ENCODE measurements around the gene ZNF578. TPM values are rescaled to one million over a fixed set of nuclear protein-coding genes. Genes with fewer than 3 reads are reported as not detected.

Gene ZNF578
- total RNA-seq (2014; rRNA removed) (not detected in 2 replicates), Bru-seq, nascent RNA (percentile 8 among the genes with signal in this experiment), BruChase-seq, experiment 1, labeled RNA remaining after a 6-hour chase (percentile 10 among the genes with signal in this experiment), BruChase-seq, experiment 2, labeled RNA remaining after a 2-hour chase (percentile 16 among the genes with signal in this experiment)
- long read RNA-seq, result 0 reads

DNA sequence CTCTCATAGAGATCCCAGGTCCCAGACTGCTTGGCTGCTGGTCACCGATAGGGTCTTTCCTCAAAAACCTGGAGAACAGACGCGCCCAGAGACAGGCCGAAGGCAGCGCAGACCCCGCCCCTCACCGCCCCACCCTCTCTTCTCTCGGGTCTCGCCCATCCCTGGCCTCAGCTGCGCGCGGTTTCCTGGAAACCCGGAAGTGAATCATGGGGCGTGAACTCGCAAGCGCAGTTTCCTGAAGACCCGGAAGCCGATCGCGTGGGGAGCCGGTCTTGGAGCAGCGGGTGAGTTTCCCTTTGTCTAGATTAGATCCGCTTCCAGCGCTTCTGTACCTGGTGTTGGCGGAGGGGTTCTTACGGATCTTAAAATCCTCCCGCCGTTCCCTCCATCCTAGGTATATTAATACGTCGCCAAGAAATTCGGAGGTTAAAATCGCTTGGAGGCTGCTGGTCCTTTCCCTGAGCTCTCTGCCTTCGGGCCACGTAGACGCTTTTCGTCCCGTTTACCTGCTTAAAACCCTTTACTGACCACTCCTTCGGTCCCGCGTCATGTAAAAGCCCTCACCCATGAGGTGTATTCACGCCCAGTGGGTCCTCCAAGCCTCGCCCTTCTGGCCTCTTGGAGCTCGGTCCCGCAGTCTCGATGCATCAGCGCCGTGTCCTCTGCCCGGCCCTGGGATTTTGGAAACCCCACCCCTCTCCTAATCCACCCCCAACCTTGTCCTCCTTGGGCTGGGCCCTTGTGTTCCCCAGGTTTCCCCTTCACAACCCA, at the start of gene ZNF578:
TSS of gene ZNF578 (plus strand) at position 230 of the 771 bp plus-strand sequence. CDS start 48,293 bp downstream, outside the sequence.
- H4K20me1 ChIP-seq (ENCODE audit: low read length), result no peaks in the 10 kb centered on the region
- H3K27ac ChIP-seq (ENCODE audit: low read length), result no peak within 1 kb of the TSS
- peaks cover 70% of the 10 kb centered on the region for H3K9me3 ChIP-seq (ENCODE audit: low read length)
- H3K4me3 ChIP-seq (ENCODE audit: low read length), result no peak within 1 kb of the TSS
- no peak for ATAC-seq
- no peak within 1 kb of the TSS for H2AFZ ChIP-seq (ENCODE audit: low read length)
- no peaks in the 10 kb centered on the region for H3K36me3 ChIP-seq (ENCODE audit: low read depth, low read length)
- H3F3A ChIP-seq (ENCODE audit: low read length, unreplicated experiment), result no peaks in the 10 kb centered on the region
- no peaks in the 10 kb centered on the region for H3K9me2 ChIP-seq (replicated peaks; ENCODE audit: low read length)
- intact Hi-C loops (cut with micrococcal nuclease), result no loop called here
- ChIA-PET POLR2A (ENCODE audit: unreplicated experiment) (no interaction called here), CTCF (no interaction called here)
- no peak within 1 kb of the TSS for H3K4me2 ChIP-seq (ENCODE audit: low read length)
- no peaks in the 10 kb centered on the region for H3K27me3 ChIP-seq (ENCODE audit: low read length)
- TF ChIP-seq EZH2 (IDR thresholded peaks at IDR 0.05; ENCODE audit: low read length, unreplicated experiment) (no peak), EZH2phosphoT487 (IDR thresholded peaks at IDR 0.05; ENCODE audit: borderline replicate concordance, low read length) (no peak)
- TF ChIP-seq, protein P1, sequence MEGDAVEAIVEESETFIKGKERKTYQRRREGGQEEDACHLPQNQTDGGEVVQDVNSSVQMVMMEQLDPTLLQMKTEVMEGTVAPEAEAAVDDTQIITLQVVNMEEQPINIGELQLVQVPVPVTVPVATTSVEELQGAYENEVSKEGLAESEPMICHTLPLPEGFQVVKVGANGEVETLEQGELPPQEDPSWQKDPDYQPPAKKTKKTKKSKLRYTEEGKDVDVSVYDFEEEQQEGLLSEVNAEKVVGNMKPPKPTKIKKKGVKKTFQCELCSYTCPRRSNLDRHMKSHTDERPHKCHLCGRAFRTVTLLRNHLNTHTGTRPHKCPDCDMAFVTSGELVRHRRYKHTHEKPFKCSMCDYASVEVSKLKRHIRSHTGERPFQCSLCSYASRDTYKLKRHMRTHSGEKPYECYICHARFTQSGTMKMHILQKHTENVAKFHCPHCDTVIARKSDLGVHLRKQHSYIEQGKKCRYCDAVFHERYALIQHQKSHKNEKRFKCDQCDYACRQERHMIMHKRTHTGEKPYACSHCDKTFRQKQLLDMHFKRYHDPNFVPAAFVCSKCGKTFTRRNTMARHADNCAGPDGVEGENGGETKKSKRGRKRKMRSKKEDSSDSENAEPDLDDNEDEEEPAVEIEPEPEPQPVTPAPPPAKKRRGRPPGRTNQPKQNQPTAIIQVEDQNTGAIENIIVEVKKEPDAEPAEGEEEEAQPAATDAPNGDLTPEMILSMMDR (conservative IDR thresholded peaks at IDR 0.05; ENCODE audit: low read depth, low read length), result no peak
- H3K79me2 ChIP-seq (ENCODE audit: low read length), result no peaks in the 10 kb centered on the region
- no peaks in the 10 kb centered on the region for H3K4me1 ChIP-seq (ENCODE audit: insufficient read depth, low read length)
- BruUV-seq (replicated peaks), result no TSS peak
- no peak within 1 kb of the TSS for H3K9ac ChIP-seq (ENCODE audit: low read length)
- DNase-seq, result no peak

- TF ChIP-seq, protein P1 (conservative IDR thresholded peaks at IDR 0.05; ENCODE audit: low read depth, low read length), result no peak
- TF ChIP-seq EZH2phosphoT487 (IDR thresholded peaks at IDR 0.05; ENCODE audit: borderline replicate concordance, low read length), result no peak
- no peak for TF ChIP-seq EZH2 (IDR thresholded peaks at IDR 0.05; ENCODE audit: low read length, unreplicated experiment)
- no peak for ATAC-seq
- no peaks in the 10 kb centered on the region for H4K20me1 ChIP-seq (ENCODE audit: low read length)
- H3K9me3 ChIP-seq (ENCODE audit: low read length), result peaks cover 76% of the 10 kb centered on the region
- ChIA-PET CTCF (no interaction called here), POLR2A (ENCODE audit: unreplicated experiment) (no interaction called here)
- no peak overlapping the region for H3K27ac ChIP-seq (ENCODE audit: low read length)
- H3F3A ChIP-seq (ENCODE audit: low read length, unreplicated experiment), result no peaks in the 10 kb centered on the region
- intact Hi-C loops (cut with micrococcal nuclease), result no loop called here
- BruUV-seq (replicated peaks), result no TSS peak
- no peaks in the 10 kb centered on the region for H3K27me3 ChIP-seq (ENCODE audit: low read length)
- no peak overlapping the region for H3K9ac ChIP-seq (ENCODE audit: low read length)
- no peak overlapping the region for H3K4me2 ChIP-seq (ENCODE audit: low read length)
- H3K79me2 ChIP-seq (ENCODE audit: low read length), result no peaks in the 10 kb centered on the region
- no peak overlapping the region for H3K4me3 ChIP-seq (ENCODE audit: low read length)
- H3K36me3 ChIP-seq (ENCODE audit: low read depth, low read length), result peaks cover 39% of the 10 kb centered on the region
- H2AFZ ChIP-seq (ENCODE audit: low read length), result no peak overlapping the region
- no peak for DNase-seq
- H3K9me2 ChIP-seq (replicated peaks; ENCODE audit: low read length), result no peaks in the 10 kb centered on the region
- H3K4me1 ChIP-seq (ENCODE audit: insufficient read depth, low read length), result no peaks in the 10 kb centered on the region
Measured at GRCh38 chr19:52410276-52410675, 43.1 kb upstream of the ZNF578 start.

- Histone ChIP-seq H3K27me3 (ENCODE audit: low read length) (no peaks in the 10 kb centered on the region), H3K9ac (ENCODE audit: low read length) (no peak overlapping the region), H3K36me3 (ENCODE audit: low read depth, low read length) (peaks cover 4% of the 10 kb centered on the region; the same call in 1 of the 2 replicates), H3K4me2 (ENCODE audit: low read length) (no peak overlapping the region), H3F3A (ENCODE audit: low read length, unreplicated experiment) (no peaks in the 10 kb centered on the region), H3K79me2 (ENCODE audit: low read length) (no peaks in the 10 kb centered on the region), H3K9me3 (ENCODE audit: low read length) (peaks cover 69% of the 10 kb centered on the region), H3K4me3 (ENCODE audit: low read length) (no peak overlapping the region), H3K9me2 (replicated peaks; ENCODE audit: low read length) (no peaks in the 10 kb centered on the region), H4K20me1 (ENCODE audit: low read length) (no peaks in the 10 kb centered on the region), H2AFZ (ENCODE audit: low read length) (no peak overlapping the region), H3K27ac (ENCODE audit: low read length) (no peak overlapping the region), H3K4me1 (ENCODE audit: insufficient read depth, low read length) (no peaks in the 10 kb centered on the region)
- intact Hi-C loops (cut with micrococcal nuclease), result no loop called here
- ChIA-PET POLR2A (ENCODE audit: unreplicated experiment) (no interaction called here), CTCF (no interaction called here)
- ATAC-seq, result no peak
- no peak for DNase-seq
- BruUV-seq (replicated peaks), result no TSS peak
- TF ChIP-seq EZH2 (IDR thresholded peaks at IDR 0.05; ENCODE audit: low read length, unreplicated experiment), result no peak
Measured at GRCh38 chr19:52415711-52416110, 37.6 kb upstream of the ZNF578 start.

All from PC-3 (cell line).